K562 (cell line): ENCODE results near the gene HDAC6. TPM values are rescaled to one million over a fixed set of nuclear protein-coding genes. Genes with fewer than 3 reads are reported as not detected.

Experiments used
- CBX3 ChIP-seq, 2 experiments: IDR thresholded peaks; 1 replicate in 1 of 2; 2 replicates in 1 of 2; pipeline ENCODE4 v1.6.1; 2012; ENCODE audit warnings: inconsistent platforms in 2 of 2, low read length in 2 of 2, borderline replicate concordance in 1 of 2, control low read depth in 1 of 2
- E2F3 ChIP-seq: fragments of 250-450 bp; sonication (Bioruptor Pico); IDR thresholded peaks from 2 replicates; pipeline ENCODE4 v1.4.0; 2020; ENCODE audit warnings: mild to moderate bottlenecking
- HMGN3 ChIP-seq: IDR thresholded peaks from 2 replicates; pipeline ENCODE4 v1.6.1; 2011; ENCODE audit warnings: borderline replicate concordance, low read depth, mild to moderate bottlenecking, mixed read lengths, low read length; ENCODE audit not compliant: insufficient read length; ENCODE audit errors: extremely low read depth
- MAFK ChIP-seq: IDR thresholded peaks from 2 replicates; pipeline ENCODE4 v1.6.1; 2011; ENCODE audit warnings: low read length, improper control_type of control experiment
- MTA1 ChIP-seq: fragments of 450-650 bp; IDR thresholded peaks from 2 replicates; pipeline ENCODE4 v1.6.1; 2017; ENCODE audit warnings: borderline replicate concordance
- NFIC ChIP-seq: fragments of 450-650 bp; IDR thresholded peaks from 2 replicates; pipeline ENCODE4 v1.6.1; 2017; ENCODE audit warnings: mild to moderate bottlenecking, inconsistent platforms
- PHB ChIP-seq: fragments of 250-450 bp; sonication (Bioruptor Pico); IDR thresholded peaks from 2 replicates; pipeline ENCODE4 v1.5.0; 2021
- RBM39 ChIP-seq: fragments of 200-400 bp; formaldehyde crosslinking; optimal IDR thresholded peaks from 2 replicates; pipeline ENCODE3; 2018; ENCODE audit warnings: low read depth, low read length
- SRSF1 ChIP-seq: fragments of 200-400 bp; formaldehyde crosslinking; IDR thresholded peaks from 2 replicates; pipeline ENCODE4 v1.6.1; 2017; ENCODE audit warnings: mild to moderate bottlenecking, low read depth, low read length, moderate library complexity
- XRCC3 ChIP-seq: fragments of 450-650 bp; IDR thresholded peaks from 2 replicates; pipeline ENCODE4 v1.6.1; 2017; ENCODE audit warnings: mild to moderate bottlenecking, moderate library complexity
- XRCC5 ChIP-seq: fragments of 200-400 bp; formaldehyde crosslinking; IDR thresholded peaks from 2 replicates; pipeline ENCODE4 v1.6.1; 2017; ENCODE audit warnings: low read depth, mild to moderate bottlenecking, low read length
- ZBED1 ChIP-seq: IDR thresholded peaks from 2 replicates; pipeline ENCODE4 v1.6.1; 2014
- ZBTB8A ChIP-seq: fragments of 450-650 bp; IDR thresholded peaks from 2 replicates; pipeline ENCODE4 v1.6.1; 2018; ENCODE audit warnings: mild to moderate bottlenecking, moderate library complexity; ENCODE audit not compliant: partially characterized antibody
- ZNF316 ChIP-seq: fragments of 450-650 bp; IDR thresholded peaks from 2 replicates; pipeline ENCODE4 v1.6.1; 2016
- ZNF407 ChIP-seq: fragments of 450-650 bp; IDR thresholded peaks from 2 replicates; pipeline ENCODE4 v1.6.1; 2016; ENCODE audit warnings: low read depth
- ZNF551 ChIP-seq: fragments of 250-450 bp; sonication (Bioruptor Pico); IDR thresholded peaks from 2 replicates; pipeline ENCODE4 v1.5.0; 2021; ENCODE audit warnings: mild to moderate bottlenecking, moderate library complexity
- polyA plus RNA-seq, 8 experiments: library from polyadenylated mRNA; depleted of rRNA in 4 of 8; stranded (reverse) in 5 of 8; unstranded in 3 of 8; fragments of >200 nt; fragmentation: Nextera tagmentation in 2 of 8; fragmentation: Illumina TruSeq in 1 of 8; extraction: Ambion mirVana in 2 of 8; extraction: Trizol in 1 of 8; gene quantifications; 2 replicates each; pipeline versions ENCODE4 v1.2.1 to v1.2.3, GENCODE V29; 2011 to 2014; ENCODE audit warnings: inconsistent platforms in 1 of 8, missing spikeins in 1 of 8
- total RNA-seq, 7 experiments: library from RNA; depleted of rRNA in 6 of 7; stranded (reverse); fragments of >200 nt in 6 of 7; fragmentation: Illumina TruSeq in 2 of 7; extraction: Trizol in 2 of 7; gene quantifications; 2 replicates each; pipeline versions ENCODE4 v1.2.1 to v1.2.3, GENCODE V29; 2011 to 2021; ENCODE audit warnings: low replicate concordance in 1 of 7
- TF ChIP-seq, protein P1 (sequence below): fragments of 450-650 bp; IDR thresholded peaks from one replicate; pipeline ENCODE4 v1.6.1; 2018; ENCODE audit warnings: mild to moderate bottlenecking, moderate library complexity; ENCODE audit not compliant: partially characterized antibody
- TF ChIP-seq, protein P2 (sequence below): fragments of 450-650 bp; IDR thresholded peaks from 2 replicates; pipeline ENCODE4 v1.6.1; 2016; ENCODE audit warnings: borderline replicate concordance

Gene HDAC6
- total and polyA plus RNA-seq, 9 of the 15 experiments (the other 6 are each of a cell fraction or from before 2014, with no cell fraction given): 29.9 to 101 (median 71.2) TPM

DNA sequence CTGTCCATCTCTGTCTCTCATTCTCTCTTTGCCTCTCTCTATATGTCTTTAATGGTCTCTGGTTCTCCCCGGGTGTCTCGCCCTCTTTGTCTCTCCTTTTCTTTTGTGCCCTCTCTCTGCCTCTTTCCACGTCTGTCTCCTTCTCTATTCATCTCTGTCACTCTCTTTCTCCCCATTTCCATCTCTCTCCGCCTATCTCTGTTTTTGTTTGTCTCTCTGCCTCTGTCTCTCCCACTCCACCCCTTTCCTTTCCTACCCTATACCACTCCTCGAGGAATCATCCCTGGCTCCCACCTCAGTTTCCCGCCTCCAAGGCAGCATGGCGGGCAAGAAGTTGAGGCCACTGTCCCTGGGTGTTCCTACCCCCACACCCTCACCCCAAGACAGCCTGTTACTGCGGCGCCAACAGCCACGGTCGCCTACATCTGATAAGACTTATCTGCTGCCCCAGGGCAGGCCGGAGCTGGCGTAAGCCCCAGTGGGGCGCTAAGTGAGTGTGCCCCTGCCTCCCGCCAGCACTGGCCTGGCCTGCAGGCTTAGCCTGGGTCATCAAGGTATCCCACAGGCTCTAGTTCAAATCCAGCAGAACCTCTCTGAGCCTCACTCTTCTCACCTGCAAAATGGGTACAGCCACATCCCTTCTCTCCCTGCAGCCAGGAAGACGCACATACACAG is 16.2 kb upstream of the HDAC6 start (continued):
- TF ChIP-seq, protein P1, sequence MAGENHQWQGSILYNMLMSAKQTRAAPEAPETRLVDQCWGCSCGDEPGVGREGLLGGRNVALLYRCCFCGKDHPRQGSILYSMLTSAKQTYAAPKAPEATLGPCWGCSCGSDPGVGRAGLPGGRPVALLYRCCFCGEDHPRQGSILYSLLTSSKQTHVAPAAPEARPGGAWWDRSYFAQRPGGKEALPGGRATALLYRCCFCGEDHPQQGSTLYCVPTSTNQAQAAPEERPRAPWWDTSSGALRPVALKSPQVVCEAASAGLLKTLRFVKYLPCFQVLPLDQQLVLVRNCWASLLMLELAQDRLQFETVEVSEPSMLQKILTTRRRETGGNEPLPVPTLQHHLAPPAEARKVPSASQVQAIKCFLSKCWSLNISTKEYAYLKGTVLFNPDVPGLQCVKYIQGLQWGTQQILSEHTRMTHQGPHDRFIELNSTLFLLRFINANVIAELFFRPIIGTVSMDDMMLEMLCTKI: no peak
- TF ChIP-seq E2F3 (CRISPR knock-in tag) (0 out of 2 replicates have a peak, but pooled peaks have one; percentile 38), SRSF1 (no peak), NFIC (peak; percentile 69), CBX3 (IDR thresholded peaks at IDR 0.05; ENCODE audit: borderline replicate concordance in 1 of 2, low read length in 2 of 2) (peak in 1 of 2 experiments; percentile 77; a peak in 2 of 3 replicates), MAFK (no peak), ZBTB8A (no peak), XRCC3 (no peak), ZNF551 (CRISPR knock-in tag) (no peak), HMGN3 (peak; percentile 99), ZBED1 (no peak), XRCC5 (peak; percentile 60), ZNF316 (no peak), PHB (CRISPR knock-in tag) (no peak; the same call in 1 of the 2 replicates), MTA1 (no peak), ZNF407 (peak; percentile 33; the same call in 1 of the 2 replicates), RBM39 (peak; percentile 82)
- TF ChIP-seq, protein P2, sequence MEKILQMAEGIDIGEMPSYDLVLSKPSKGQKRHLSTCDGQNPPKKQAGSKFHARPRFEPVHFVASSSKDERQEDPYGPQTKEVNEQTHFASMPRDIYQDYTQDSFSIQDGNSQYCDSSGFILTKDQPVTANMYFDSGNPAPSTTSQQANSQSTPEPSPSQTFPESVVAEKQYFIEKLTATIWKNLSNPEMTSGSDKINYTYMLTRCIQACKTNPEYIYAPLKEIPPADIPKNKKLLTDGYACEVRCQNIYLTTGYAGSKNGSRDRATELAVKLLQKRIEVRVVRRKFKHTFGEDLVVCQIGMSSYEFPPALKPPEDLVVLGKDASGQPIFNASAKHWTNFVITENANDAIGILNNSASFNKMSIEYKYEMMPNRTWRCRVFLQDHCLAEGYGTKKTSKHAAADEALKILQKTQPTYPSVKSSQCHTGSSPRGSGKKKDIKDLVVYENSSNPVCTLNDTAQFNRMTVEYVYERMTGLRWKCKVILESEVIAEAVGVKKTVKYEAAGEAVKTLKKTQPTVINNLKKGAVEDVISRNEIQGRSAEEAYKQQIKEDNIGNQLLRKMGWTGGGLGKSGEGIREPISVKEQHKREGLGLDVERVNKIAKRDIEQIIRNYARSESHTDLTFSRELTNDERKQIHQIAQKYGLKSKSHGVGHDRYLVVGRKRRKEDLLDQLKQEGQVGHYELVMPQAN: 0 out of 2 replicates have a peak, but pooled peaks have one; percentile 21
